ENCODE measurements around the gene SRCIN1. TPM values are rescaled to one million over a fixed set of nuclear protein-coding genes. Genes with fewer than 3 reads are reported as not detected.
A peak's percentile ranks its signal among the peaks of the same experiment; 100 is the strongest.

Gene SRCIN1
- total RNA-seq, 2 donors from 2014 or later, result 2.8 to 5.9 TPM

DNA sequence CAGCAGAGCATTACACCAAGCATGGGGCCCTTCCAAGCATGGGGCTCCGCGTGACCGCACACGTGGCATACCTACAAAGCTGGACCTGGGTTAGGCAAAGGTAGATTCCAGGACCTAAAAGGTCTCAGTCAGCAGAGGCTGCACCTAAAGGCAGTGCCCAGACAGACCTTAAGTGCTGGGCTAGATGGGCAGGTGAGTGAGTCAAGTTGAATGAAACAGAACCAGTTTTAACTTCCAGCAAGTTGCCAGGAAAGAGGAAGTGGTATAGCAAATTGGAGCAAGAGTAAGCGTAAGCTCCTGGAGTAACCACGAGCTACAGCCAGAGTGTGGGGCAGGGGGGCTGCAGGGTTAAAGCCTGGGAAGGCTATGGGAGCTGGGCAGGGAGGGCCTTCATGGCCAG lies 49.5 kb downstream of the SRCIN1 start:
- H3K4me1 Mint-ChIP-seq, result peaks cover 9% of the 10 kb centered on the region
- TF ChIP-seq, protein P1, sequence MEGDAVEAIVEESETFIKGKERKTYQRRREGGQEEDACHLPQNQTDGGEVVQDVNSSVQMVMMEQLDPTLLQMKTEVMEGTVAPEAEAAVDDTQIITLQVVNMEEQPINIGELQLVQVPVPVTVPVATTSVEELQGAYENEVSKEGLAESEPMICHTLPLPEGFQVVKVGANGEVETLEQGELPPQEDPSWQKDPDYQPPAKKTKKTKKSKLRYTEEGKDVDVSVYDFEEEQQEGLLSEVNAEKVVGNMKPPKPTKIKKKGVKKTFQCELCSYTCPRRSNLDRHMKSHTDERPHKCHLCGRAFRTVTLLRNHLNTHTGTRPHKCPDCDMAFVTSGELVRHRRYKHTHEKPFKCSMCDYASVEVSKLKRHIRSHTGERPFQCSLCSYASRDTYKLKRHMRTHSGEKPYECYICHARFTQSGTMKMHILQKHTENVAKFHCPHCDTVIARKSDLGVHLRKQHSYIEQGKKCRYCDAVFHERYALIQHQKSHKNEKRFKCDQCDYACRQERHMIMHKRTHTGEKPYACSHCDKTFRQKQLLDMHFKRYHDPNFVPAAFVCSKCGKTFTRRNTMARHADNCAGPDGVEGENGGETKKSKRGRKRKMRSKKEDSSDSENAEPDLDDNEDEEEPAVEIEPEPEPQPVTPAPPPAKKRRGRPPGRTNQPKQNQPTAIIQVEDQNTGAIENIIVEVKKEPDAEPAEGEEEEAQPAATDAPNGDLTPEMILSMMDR (conservative IDR thresholded peaks at IDR 0.05), result no peak
- H3K36me3 ChIP-seq (ENCODE audit: control insufficient read depth, insufficient read depth, low read length), result no peaks in the 10 kb centered on the region
- peaks cover 3% of the 10 kb centered on the region for H3K4me1 ChIP-seq (ENCODE audit: control insufficient read depth, insufficient read depth, low read length)
- no peak overlapping the region for H3K27ac Mint-ChIP-seq
- H3K9me3 Mint-ChIP-seq, result no peaks in the 10 kb centered on the region
- peaks cover 54% of the 10 kb centered on the region for H3K27me3 Mint-ChIP-seq (ENCODE audit: insufficient read depth)
- H3K9me3 ChIP-seq (ENCODE audit: control insufficient read depth, low read length), result no peaks in the 10 kb centered on the region
- H3K9ac ChIP-seq (ENCODE audit: extremely low read depth, low read length, poor library complexity, severe bottlenecking), result no peak overlapping the region
- no peak overlapping the region for H3K27ac ChIP-seq (ENCODE audit: low read depth, low read length)
- no peaks in the 10 kb centered on the region for H3K36me3 Mint-ChIP-seq (ENCODE audit: low read depth)
- no peak overlapping the region for H3K4me3 ChIP-seq (ENCODE audit: low read length)
- 94 to 95% methylated on average over 6 of the region's 6 CpGs for WGBS, 2 experiments (ENCODE audit: insufficient coverage in 1 of 2, insufficient read length in 1 of 2)
- H3K27me3 ChIP-seq (ENCODE audit: control insufficient read depth, insufficient read depth, low read length, poor library complexity, severe bottlenecking), result peaks cover 49% of the 10 kb centered on the region
- DNase-seq, result no peak
- no peak overlapping the region for H3K4me3 Mint-ChIP-seq

GRCh38 chr17:38554430-38555350 lies 51.1 kb downstream of the SRCIN1 start:
- H3K27ac Mint-ChIP-seq, result no peak overlapping the region
- H3K4me3 ChIP-seq (ENCODE audit: low read length), result no peak overlapping the region
- no peaks in the 10 kb centered on the region for H3K36me3 Mint-ChIP-seq (ENCODE audit: low read depth)
- H3K36me3 ChIP-seq (ENCODE audit: control insufficient read depth, insufficient read depth, low read length), result no peaks in the 10 kb centered on the region
- peaks cover 9% of the 10 kb centered on the region for H3K4me1 Mint-ChIP-seq
- no peaks in the 10 kb centered on the region for H3K9me3 Mint-ChIP-seq
- 84 to 94% methylated on average over 5 to 8 of the region's 8 CpGs for WGBS, 2 experiments (ENCODE audit: insufficient coverage in 1 of 2, insufficient read length in 1 of 2)
- no peak overlapping the region for H3K4me3 Mint-ChIP-seq
- no peak overlapping the region for H3K27ac ChIP-seq (ENCODE audit: low read depth, low read length)
- no peak for DNase-seq
- no peaks in the 10 kb centered on the region for H3K9me3 ChIP-seq (ENCODE audit: control insufficient read depth, low read length)
- peaks cover 2% of the 10 kb centered on the region for H3K4me1 ChIP-seq (ENCODE audit: control insufficient read depth, insufficient read depth, low read length)
- H3K27me3 ChIP-seq (ENCODE audit: control insufficient read depth, insufficient read depth, low read length, poor library complexity, severe bottlenecking), result peaks cover 34% of the 10 kb centered on the region
- peaks cover 39% of the 10 kb centered on the region for H3K27me3 Mint-ChIP-seq (ENCODE audit: insufficient read depth)
- TF ChIP-seq, protein P1 (conservative IDR thresholded peaks at IDR 0.05), result no peak
- no peak overlapping the region for H3K9ac ChIP-seq (ENCODE audit: extremely low read depth, low read length, poor library complexity, severe bottlenecking)

GRCh38 chr17:38552343-38552742 lies 53.4 kb downstream of the SRCIN1 start:
- TF ChIP-seq, protein P1 (conservative IDR thresholded peaks at IDR 0.05), result no peak
- Mint-ChIP-seq H3K27ac (no peak overlapping the region), H3K9me3 (no peaks in the 10 kb centered on the region), H3K27me3 (ENCODE audit: insufficient read depth) (peaks cover 18% of the 10 kb centered on the region), H3K36me3 (ENCODE audit: low read depth) (no peaks in the 10 kb centered on the region), H3K4me3 (no peak overlapping the region), H3K4me1 (no peaks in the 10 kb centered on the region)
- Histone ChIP-seq H3K4me1 (ENCODE audit: control insufficient read depth, insufficient read depth, low read length) (no peaks in the 10 kb centered on the region), H3K27ac (ENCODE audit: low read depth, low read length) (no peak overlapping the region), H3K9ac (ENCODE audit: extremely low read depth, low read length, poor library complexity, severe bottlenecking) (no peak overlapping the region), H3K36me3 (ENCODE audit: control insufficient read depth, insufficient read depth, low read length) (no peaks in the 10 kb centered on the region), H3K4me3 (ENCODE audit: low read length) (no peak overlapping the region), H3K27me3 (ENCODE audit: control insufficient read depth, insufficient read depth, low read length, poor library complexity, severe bottlenecking) (peaks cover 13% of the 10 kb centered on the region), H3K9me3 (ENCODE audit: control insufficient read depth, low read length) (no peaks in the 10 kb centered on the region)
- WGBS, 2 experiments (ENCODE audit: insufficient coverage in 1 of 2, insufficient read length in 1 of 2), result 94% methylated on average over 16 to 17 of the region's 17 CpGs
- peak; percentile 53 for DNase-seq
